ENCODE data around the gene PCSK9.
"Not testable (repeated sequence)": the region's sequence is repeated elsewhere in the genome, so short reads cannot be mapped to it uniquely, and the experiment has no call there.

PCSK9 gene

DNA sequence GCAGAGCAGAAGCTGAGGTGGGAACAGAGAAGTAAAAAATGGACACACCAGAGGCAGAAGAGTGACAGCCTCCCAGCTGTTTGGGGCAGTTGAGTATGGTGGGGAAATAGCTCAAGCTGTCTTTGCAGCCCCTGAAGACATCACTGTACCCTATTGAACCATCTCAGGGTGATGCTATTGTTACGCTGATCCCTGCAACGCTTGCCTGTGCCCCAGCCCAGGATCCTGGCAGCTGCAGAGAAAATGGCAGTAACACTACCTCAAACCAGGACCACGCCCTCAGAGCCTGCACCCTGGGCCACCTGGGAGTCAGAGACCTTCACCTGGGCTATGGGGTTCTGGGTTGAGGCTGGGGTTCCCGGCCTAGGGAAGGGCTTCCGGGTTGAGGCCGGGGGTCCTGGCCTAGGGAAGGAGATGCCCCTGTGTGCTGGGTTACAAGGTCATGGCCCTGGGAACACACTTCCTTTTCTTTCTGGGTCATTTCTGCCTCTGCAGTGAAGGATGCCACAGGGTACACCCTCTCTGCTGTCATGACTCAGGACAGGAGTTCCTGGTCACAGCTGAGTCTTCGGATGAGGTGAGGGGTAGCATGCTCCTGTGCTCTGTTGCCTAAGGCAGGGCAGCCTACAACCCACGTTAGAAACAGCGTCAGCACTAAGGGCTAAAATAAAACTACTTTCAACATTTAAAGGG is 29.0 kb upstream of the PCSK9 start:
- no peak for DNase-seq (ENCODE audit: low spot score)

DNA sequence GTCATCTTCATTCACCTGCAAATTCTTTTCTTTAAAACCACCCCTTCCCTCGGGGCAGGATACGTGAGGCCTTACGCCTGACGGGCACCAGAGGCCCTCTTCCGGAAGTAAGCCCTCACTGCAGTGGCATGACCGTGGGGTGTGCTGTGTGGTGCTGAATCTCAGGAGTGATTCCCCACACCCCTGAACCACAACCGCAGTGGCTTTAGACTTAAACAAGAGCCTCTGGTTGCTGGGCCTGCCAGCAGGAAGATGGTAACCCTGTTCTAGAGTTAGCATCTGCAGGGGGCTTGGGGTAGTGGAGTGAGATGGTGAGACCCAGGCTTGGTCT is 28.5 kb upstream of the PCSK9 start:
- DNase-seq (ENCODE audit: low spot score), result no peak

- DNase-seq (ENCODE audit: low spot score), result no peak
These were observed 26.7 kb upstream of the PCSK9 start for GRCh38 chr1:55012661-55013060.

- no peak for DNase-seq (ENCODE audit: low spot score)
These were observed 24.2 kb upstream of the PCSK9 start for GRCh38 chr1:55015123-55015522.

- no peak for DNase-seq (ENCODE audit: low spot score)
These were observed 23.4 kb upstream of the PCSK9 start for GRCh38 chr1:55015731-55016620.

DNA sequence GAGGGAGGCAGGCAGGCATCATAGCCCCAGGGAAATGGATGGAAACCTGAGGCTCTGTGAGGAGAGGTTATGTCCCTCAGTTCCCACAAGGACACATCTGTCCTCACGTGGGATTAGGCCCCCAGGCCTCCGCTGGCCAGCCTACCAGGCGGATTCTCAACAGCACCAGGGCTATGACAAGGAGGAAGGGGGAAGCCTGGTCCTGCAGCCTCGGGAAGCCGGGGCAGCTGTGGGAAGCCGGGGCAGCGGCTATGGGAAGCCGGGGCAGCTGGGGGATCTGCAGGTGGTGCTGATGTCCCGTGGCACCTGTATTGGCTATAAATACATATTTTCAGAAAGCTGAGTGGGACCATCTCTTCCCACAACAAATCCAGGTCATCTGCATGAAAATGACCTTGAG is 21.0 kb upstream of the PCSK9 start:
- DNase-seq (ENCODE audit: low spot score), result no peak

DNA sequence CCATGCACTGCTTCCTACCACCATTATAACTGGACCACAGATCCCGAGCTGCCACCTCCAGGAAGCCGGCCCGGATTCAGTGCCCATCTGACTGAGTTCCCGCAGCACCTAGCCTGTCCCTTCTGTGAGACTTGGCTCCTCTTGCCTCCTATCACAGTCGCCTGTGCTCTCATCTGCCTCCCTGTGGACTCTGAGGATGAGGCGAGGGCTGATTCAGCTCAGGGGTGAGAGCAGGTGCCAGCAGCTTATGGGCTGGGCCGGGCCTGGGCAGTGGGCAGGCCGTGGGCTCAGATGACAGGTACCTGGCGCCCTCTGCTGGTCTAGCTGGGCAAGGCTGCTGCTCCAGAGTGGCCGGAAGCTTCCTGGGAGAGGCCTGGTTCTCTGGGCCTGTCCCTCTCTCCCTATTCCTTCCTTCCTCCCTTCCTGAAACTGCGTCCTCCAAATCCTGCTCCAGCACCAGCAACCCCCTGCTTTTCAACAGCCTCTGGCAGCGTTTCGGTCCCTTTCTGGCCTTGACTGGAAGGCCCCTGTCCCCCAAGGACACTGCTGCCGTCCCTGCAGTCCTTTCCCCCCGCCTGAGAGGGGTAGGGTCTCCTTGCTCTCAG is 17.3 kb upstream of the PCSK9 start:
- DNase-seq (ENCODE audit: low spot score), result peak; percentile 48

DNA sequence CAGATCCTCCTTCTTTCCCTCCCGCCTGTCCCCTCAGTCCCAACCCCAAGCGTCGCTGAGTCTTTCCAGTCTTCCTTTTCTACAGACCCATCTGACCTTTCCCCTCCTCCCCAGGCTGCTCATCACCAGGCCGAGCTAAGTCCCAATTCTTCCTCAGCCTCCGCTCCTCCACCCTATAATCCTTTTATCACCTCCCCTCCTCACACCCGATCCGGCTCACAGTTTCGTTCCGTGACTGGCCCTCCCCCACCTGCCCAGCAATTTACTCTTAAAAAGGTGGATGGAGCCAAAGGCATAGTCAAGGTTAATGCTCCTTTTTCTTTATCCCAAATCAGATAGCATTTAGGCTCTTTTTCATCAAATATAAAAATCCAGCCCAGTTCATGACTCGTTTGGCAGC is 15.2 kb upstream of the PCSK9 start:
- not testable (repeated sequence) for DNase-seq (ENCODE audit: low spot score)

GRCh38 chr1:55026682-55027081 is 12.7 kb upstream of the PCSK9 start:
- DNase-seq (ENCODE audit: low spot score), result not testable (repeated sequence)

DNA sequence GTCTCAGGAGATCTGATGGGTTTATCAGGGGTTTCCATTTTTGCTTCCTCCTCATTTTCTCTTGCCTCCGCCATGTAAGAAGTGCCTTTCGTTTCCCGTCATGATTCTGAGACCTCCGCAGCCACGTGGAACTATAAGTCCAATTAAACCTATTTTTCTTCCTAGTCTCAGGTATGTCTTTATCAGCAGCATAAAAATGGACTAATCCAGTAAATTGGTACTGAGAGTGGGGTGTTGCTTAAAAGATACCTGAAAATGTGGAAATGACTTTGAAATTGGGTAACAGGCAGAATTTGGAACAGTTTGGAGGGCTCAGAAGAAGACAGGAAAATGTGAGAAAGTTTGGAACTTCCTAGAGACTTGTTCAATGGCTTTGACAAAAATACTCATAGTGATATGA is 8.2 kb upstream of the PCSK9 start:
- DNase-seq (ENCODE audit: low spot score), result not testable (repeated sequence)

DNA sequence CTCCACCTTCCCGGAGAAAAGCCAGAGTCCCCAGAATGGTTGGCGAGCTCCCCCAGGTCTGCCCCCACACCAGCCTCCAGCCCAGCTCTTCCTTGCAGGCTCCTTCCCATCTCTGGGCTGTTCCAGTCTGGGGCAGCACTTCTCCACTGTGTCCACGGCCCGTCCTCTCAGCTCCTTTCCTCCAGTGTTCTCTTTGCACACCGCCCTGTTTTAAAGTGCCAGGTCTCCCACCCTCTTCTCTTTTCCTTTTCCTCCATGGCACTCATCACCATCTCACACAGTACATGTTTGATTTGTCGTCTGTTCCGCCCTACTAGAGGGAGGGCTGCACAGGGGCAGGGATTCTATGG is 6.1 kb upstream of the PCSK9 start:
- no peak for DNase-seq (ENCODE audit: low spot score)

DNA sequence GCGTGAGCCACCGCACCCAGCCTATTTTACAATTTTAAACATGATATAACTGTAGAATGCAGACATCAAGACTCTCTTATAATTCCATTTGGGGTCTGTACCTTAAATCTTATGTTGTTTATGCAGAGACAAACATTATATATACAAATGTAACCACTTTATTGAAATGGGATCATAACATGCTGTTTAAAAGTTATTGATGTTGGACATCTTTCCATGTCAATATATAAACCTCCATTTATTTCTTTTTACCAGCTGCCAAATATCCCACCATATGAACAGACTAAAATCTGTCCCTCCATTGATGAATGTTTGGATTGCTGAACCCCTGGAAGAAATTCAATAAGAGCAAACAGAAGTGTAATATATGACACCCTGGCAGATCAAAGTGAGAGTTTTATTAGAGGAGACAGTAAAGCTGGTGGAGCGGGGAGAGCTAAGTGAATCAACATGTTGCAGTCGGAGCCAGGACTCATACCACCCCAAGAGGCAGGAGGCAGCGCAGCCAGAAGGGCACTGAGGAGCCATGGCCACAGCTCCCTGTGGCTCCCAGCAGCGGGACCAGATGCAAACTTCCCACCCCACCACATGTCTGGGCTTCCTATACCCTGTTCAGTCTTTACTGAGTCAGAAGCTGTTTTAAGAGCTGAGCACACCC is 4.7 kb upstream of the PCSK9 start:
- no peak for DNase-seq (ENCODE audit: low spot score)

DNA sequence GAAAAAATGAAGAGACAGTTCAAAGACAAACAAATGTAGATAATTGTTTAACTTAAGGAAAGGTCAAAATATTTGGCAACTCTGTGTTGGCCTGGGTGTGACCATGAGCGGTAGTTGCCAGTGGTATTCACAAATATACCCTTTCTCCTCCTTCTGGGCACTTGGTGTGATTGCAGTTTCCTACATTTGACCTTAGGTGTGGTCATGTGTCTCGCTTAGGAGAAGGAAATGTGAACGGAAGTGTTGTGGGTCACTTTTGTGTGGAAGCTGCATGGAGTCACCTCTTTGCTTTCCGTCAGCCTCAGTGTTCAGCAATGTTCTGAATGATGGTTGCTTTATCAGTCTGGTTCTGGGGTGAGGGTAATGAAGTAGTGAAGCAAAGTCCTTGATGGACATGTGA is 3.4 kb upstream of the PCSK9 start:
- no peak for DNase-seq (ENCODE audit: low spot score)

DNA sequence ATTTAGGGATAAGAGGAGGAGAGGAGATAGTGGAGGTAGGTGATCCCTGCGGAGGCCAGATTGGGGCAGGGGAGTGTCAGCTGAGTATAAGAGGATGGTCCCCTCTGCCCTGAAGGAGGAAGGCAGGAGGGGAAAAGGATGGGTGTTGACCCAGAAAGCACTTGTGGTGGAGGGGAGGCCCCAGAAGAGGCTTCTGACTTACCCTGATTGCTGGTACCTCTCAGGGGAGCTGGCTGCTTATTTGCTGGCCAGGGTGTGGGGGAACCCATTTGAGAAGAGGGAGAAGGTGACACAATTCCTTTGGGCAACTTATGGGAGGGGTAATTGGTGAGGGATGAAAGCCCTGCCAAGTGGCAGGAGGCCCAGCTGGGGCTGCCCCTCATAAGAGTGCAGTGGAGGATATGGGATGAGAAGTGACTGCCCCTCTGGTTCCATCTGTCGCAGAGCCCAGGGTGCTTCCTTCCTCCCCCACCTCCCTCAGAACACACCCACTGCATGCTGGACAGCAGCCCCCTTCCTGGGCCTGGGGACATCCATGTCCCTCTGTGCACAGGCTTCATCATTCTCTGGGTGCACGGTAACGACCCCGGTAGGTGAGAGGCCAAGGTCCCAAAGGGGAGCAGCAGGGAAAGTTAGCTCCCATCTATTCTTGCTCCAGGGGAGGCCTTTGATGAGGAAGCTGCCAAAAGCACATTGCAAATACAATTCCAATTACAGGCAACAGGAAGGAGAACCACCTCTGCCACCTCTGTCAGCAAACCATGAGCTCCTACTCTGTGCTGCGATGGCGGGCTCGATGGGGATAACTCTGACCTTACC is 1.4 kb upstream of the PCSK9 start:
- DNase-seq (ENCODE audit: low spot score), result no peak

DNA sequence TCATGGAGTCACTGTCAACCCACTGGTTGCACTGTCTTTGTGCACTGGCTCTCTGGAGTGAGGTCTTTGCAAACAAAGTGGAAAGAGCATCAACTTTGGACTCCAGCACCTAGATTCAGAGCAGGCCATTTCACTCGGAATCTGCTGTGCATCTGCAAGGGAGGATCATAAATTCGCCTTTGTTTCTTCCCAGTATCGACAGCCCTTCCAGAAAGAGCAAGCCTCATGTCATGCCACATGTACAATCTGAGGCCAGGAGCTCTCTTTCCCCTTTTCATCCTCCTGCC is 853 bp upstream of the PCSK9 start:
- DNase-seq (ENCODE audit: low spot score), result no peak

GRCh38 chr1:55038974-55039341 is 390 bp upstream of the PCSK9 start:
- no peak for DNase-seq (ENCODE audit: low spot score)

DNA sequence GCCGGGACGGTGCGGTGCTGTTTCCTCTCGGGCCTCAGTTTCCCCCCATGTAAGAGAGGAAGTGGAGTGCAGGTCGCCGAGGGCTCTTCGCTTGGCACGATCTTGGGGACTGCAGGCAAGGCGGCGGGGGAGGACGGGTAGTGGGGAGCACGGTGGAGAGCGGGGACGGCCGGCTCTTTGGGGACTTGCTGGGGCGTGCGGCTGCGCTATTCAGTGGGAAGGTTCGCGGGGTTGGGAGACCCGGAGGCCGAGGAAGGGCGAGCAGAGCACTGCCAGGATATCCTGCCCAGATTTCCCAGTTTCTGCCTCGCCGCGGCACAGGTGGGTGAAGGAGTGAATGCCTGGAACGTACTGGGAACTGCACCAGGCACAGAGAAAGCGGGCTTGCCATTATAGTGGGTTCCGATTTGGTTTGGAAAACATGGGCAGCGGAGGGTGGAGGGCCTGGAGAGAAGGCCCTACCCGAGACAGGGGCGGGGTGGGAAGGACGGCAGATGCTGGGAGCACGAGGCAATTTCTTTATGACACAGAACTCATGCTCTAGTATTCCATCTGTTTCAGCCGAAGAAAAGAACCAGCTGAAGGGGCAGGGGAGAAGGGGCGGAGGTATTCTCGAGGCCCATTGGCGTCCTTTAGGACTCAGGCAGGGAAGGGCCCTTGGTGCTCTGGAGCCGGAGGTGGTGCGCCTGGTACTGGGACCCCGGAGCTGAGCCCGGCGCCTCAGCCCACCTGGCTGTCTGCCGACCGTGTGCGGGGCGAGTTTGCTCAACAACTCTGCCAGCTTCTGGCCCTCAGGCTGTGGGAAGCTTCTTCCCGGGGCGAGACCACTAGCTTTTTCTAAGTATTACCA is 960 bp downstream of the PCSK9 start:
- no peak for DNase-seq (ENCODE audit: low spot score)

GRCh38 chr1:55040933-55041494 is 1.7 kb downstream of the PCSK9 start:
- DNase-seq (ENCODE audit: low spot score), result no peak

DNA sequence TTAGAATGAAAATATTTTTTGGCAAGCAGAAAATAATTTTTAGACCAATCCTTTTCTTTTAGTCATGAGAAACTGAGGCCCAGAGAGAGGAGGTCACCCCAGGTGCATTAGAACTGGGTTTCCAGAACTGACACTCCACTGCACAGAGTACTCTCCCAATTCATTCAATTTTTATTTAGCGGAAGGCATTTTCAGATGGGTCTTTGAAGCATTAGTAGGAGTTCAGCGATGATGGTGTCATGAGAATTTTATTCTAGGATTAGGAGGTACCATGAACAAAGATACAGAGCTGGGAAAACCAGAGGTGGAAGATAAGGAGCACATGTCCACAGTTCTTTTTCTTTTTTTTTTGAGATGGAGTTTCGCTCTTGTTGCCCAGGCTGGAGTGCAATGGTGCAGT is 2.3 kb downstream of the PCSK9 start:
- no peak for DNase-seq (ENCODE audit: low spot score)

GRCh38 chr1:55043011-55043410 is 3.7 kb downstream of the PCSK9 start:
- DNase-seq (ENCODE audit: low spot score), result no peak

DNA sequence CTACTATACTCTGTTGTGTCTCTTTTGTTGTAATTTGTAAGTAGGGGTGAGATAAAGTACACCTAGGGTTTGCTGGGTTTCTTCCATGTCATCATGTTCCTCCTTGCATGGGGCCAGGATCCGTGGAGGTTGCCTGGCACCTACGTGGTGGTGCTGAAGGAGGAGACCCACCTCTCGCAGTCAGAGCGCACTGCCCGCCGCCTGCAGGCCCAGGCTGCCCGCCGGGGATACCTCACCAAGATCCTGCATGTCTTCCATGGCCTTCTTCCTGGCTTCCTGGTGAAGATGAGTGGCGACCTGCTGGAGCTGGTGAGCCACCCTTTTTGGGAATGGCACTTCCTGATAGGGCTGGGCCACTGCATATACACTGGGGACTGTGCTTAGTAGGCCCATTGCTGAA is 4.4 kb downstream of the PCSK9 start:
- DNase-seq (ENCODE audit: low spot score), result no peak
